ENCODE data around the gene NCOA7. TPM values are rescaled to one million over a fixed set of nuclear protein-coding genes. Genes with fewer than 3 reads are reported as not detected.

Gene NCOA7
- total RNA-seq, 4 donors from 2014 or later = 17.9 to 72.8 (median 40.6) TPM

DNA sequence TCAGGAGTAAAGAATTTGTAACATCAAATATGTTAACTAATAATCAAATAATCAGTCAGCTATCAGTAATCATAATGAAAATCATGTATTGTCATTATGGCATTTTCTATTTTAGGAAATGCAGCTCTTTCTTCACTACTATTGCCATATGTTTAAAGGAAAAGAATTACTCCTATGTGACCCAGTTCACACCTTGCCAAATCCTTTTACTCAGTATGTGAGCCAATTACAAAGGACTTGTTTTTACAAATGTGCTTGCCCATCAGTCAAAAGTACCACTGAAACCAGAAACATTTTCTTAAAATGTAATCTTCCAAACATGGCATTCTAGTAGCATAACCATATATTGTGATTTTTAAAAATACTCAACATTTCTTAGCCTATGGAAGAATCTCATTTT is 63.6 kb downstream of the NCOA7 start:
- H3K36me3 ChIP-seq = no peaks in the 10 kb centered on the region
- no peaks in the 10 kb centered on the region for H3K27me3 ChIP-seq
- TF ChIP-seq, protein P1, sequence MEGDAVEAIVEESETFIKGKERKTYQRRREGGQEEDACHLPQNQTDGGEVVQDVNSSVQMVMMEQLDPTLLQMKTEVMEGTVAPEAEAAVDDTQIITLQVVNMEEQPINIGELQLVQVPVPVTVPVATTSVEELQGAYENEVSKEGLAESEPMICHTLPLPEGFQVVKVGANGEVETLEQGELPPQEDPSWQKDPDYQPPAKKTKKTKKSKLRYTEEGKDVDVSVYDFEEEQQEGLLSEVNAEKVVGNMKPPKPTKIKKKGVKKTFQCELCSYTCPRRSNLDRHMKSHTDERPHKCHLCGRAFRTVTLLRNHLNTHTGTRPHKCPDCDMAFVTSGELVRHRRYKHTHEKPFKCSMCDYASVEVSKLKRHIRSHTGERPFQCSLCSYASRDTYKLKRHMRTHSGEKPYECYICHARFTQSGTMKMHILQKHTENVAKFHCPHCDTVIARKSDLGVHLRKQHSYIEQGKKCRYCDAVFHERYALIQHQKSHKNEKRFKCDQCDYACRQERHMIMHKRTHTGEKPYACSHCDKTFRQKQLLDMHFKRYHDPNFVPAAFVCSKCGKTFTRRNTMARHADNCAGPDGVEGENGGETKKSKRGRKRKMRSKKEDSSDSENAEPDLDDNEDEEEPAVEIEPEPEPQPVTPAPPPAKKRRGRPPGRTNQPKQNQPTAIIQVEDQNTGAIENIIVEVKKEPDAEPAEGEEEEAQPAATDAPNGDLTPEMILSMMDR (IDR thresholded peaks at IDR 0.05) = no peak
- no peak for TF ChIP-seq POLR2A (IDR thresholded peaks at IDR 0.05)
- H3K4me3 ChIP-seq = no peak overlapping the region
- no peaks in the 10 kb centered on the region for H3K9me3 ChIP-seq
- H3K4me1 ChIP-seq = no peaks in the 10 kb centered on the region
- intact Hi-C loops (cut with DNase I; ENCODE audit: low total_unique reads) = no loop called here
- no peak overlapping the region for H3K27ac ChIP-seq
- DNase-seq = no peak

DNA sequence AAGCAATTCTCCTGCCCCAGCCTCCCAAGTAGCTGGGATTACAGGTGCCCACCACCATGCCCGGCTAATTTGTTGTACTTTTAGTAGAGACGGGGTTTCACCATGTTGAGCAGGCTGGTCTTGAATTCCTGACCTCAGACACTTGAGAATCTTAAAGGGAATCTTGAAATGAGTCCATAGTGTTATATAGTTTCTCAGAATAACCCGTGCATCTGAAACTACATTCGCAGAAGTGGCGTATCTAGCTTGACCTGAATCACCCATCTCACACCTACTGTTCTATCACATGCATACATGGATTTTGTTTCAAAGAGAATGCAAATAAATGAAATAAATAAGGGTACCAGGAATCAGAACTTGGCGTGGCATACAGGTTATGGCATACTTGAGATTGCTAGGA is 65.0 kb downstream of the NCOA7 start:
- no peaks in the 10 kb centered on the region for H3K9me3 ChIP-seq
- no peaks in the 10 kb centered on the region for H3K36me3 ChIP-seq
- H3K27ac ChIP-seq = no peak overlapping the region
- no peaks in the 10 kb centered on the region for H3K4me1 ChIP-seq
- TF ChIP-seq, protein P1 (IDR thresholded peaks at IDR 0.05) = no peak
- TF ChIP-seq POLR2A (IDR thresholded peaks at IDR 0.05) = no peak
- no peak for DNase-seq
- intact Hi-C loops (cut with DNase I; ENCODE audit: low total_unique reads) = no loop called here
- no peaks in the 10 kb centered on the region for H3K27me3 ChIP-seq
- H3K4me3 ChIP-seq = no peak overlapping the region

DNA sequence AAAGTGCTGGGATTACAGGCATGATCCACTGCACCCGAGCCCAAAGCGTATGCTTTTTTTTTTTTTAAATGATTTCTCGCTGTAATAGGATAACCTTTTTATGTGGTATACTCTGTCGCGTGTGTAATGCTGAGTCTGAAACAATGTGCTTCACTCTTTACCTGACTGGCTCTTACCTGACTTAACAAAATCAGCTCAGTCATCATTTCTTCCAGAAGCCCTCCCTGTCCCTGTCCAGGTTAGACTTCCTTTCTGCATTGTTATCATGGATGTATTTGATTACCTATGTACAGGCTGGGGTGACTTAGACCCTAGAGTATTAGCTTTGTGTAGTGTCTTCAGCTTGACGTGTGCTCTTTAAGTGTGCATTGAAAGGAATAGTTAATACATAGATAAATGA is 67.1 kb downstream of the NCOA7 start:
- no peaks in the 10 kb centered on the region for H3K9me3 ChIP-seq
- H3K4me1 ChIP-seq = no peaks in the 10 kb centered on the region
- TF ChIP-seq POLR2A (IDR thresholded peaks at IDR 0.05) = no peak
- TF ChIP-seq, protein P1 (IDR thresholded peaks at IDR 0.05) = no peak
- intact Hi-C loops (cut with DNase I; ENCODE audit: low total_unique reads) = no loop called here
- H3K36me3 ChIP-seq = no peaks in the 10 kb centered on the region
- H3K4me3 ChIP-seq = no peak overlapping the region
- DNase-seq = no peak
- no peak overlapping the region for H3K27ac ChIP-seq
- no peaks in the 10 kb centered on the region for H3K27me3 ChIP-seq

DNA sequence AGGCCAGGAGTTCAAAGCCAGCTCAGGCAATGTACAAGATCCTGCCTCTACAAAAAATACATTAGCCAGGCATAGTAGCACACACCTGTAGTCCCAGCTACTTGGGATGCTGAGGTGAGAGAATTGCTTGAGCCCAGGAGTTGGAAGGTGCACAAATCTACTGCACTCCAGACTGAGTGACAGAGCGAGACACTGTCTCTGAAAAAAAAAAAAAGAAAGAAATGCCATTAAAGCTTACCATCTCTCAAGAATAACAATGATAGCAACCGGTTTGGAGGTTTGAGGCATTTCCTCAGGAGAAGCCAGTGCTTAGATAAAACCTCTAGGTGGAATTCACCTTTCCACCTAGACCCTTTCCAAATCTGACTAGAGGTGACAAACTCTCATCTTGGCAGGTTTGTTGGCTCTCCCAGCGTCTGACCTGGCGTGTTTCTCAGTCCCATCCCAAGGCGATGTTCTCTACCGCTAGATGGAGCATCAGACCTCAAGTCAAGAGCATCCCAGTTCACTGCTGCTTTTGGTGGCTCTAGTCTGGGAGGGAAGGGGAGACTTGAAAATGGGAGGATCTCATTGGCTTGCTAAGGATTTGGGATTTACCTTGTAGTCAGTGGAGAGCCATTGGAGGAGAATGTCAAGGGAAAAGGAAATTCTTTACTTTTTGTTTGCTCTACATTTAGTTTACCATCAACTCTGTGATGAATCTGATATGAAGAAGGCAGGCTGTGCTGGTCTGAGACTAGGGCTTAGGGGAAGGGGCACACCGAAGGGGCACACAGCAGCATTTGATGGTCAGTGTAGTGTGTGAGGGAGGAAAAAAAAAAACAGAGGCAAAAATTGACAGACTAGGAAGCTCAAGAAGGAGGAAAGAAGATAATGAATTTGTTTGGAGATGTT is 67.9 kb downstream of the NCOA7 start:
- DNase-seq = peak; percentile 35 to 47
- Histone ChIP-seq H3K4me3 (no peak overlapping the region), H3K27me3 (no peaks in the 10 kb centered on the region), H3K27ac (no peak overlapping the region), H3K36me3 (no peaks in the 10 kb centered on the region), H3K4me1 (no peaks in the 10 kb centered on the region), H3K9me3 (no peaks in the 10 kb centered on the region)
- intact Hi-C loops (cut with DNase I; ENCODE audit: low total_unique reads) = no loop called here
- TF ChIP-seq POLR2A (IDR thresholded peaks at IDR 0.05) = no peak
- TF ChIP-seq, protein P1 (IDR thresholded peaks at IDR 0.05) = peak; percentile 30 to 63 (median 59)

DNA sequence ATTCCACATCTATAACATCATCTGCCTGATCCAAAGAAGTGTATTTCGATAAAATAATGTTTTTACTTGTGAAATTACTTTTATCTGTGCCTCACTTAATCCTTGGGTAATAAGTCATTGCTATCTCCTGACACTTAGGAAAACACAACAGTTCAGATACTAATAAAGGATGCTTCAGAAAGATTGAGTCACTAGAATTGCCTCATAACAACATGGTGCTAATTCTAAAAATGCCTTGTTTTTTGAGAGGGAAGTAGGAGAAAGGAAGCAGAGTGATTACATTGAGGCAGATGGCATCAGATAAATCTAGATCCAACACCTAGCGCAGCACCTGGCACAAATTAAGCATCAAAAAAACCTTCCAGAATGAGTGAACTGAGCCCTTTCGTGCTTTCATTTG is 69.0 kb downstream of the NCOA7 start:
- no peaks in the 10 kb centered on the region for H3K36me3 ChIP-seq
- no peaks in the 10 kb centered on the region for H3K27me3 ChIP-seq
- H3K4me1 ChIP-seq = no peaks in the 10 kb centered on the region
- no peaks in the 10 kb centered on the region for H3K9me3 ChIP-seq
- no peak overlapping the region for H3K27ac ChIP-seq
- intact Hi-C loops (cut with DNase I; ENCODE audit: low total_unique reads) = no loop called here
- no peak for DNase-seq
- no peak for TF ChIP-seq POLR2A (IDR thresholded peaks at IDR 0.05)
- TF ChIP-seq, protein P1 (IDR thresholded peaks at IDR 0.05) = no peak
- H3K4me3 ChIP-seq = no peak overlapping the region
